AG08396 (cell line): ENCODE data around the gene TRMT2A.

Source experiments
- DNase-seq: peaks from one replicate; pipeline ENCODE4 v3.0.0; 2012; ENCODE audit warnings: low spot score, mixed read lengths

The TRMT2A gene

DNA sequence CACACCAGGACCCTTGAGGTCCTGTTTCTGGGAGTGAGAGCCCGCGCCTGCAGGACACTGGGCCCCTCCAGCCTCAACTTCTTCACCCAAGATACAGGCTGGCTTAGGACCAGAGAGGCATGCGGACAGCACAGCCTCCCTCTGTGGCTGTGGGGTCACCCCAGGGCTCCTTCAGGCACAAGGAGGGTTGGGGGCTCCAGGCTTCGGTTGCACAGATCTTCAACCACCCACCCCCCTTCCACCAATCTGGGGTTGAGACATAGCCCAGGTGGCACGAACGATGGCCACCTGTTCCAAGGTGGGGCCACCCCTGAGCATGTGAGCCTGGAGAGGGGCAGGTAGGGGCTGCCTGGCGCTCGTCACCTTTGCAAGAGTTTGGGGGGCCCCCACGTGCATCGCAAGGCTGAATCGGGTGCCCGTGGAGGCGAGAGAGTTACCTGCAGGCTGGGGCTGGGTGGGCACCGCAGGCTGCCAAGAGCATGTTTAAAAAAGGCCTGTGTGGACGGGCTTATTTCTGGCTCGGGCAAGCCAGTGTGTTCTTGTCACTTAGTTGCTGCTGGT lies 15.7 kb upstream of the TRMT2A start:
- DNase-seq: no peak

DNA sequence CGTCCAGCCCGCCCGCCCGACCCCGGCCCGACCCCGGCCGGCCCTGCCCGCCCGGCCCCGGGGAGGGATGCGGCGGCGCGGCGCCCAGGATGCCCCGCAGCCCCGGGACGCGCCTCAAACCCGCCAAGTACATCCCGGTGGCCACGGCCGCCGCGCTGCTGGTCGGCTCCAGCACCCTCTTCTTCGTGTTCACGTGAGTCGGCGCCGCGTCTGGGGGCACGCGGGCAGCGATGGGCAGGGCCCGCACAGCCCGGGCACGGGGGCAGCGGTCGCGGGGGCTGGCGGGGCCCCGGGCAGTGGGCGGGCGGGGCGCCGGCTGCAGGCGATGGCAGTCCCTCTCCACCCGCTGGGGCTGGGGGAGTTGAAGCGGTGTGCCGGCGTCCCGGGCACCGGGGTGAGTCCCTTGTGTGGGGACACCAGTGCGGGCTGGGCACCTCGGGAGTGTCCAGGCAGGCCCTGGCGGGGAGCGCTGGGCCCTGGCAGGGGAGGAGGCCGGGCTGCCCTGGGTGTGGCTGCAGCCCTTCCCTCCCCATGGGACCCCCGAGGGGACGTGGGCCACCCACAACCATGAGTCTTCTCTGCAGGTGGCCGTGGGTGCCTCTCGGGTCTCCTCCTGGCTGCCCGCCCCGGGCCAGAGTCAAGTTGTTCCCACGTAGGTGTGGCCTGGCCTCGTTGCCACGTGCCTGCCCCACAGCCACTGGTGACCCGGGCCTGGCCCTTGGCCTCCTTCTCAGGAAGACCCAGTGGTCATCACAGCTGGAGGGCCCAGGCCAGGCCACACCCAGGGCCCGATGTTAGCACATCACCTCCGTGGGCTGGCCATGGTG lies 15.0 kb upstream of the TRMT2A start:
- DNase-seq: peak; percentile 53

DNA sequence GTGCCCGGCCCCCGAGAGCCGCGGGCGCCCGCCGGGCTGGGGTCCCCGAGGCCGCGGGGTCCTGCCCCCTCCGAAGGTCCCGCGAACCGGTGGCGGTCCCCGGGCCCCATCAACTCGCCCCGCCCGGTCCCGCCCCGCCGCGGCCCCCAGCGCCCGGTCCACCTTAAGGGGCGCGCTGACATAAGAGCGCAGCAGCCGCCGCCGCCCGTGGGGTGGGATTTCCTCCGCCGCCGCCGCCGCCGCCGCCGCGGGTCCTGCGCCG lies 14.5 kb upstream of the TRMT2A start, which contains the start of gene ZDHHC8:
Gene ZDHHC8, plus strand, starts transcription at position 208 of the 262 bp plus-strand sequence. CDS start 144 bp downstream, outside the sequence.
- peak; percentile 70 for DNase-seq

DNA sequence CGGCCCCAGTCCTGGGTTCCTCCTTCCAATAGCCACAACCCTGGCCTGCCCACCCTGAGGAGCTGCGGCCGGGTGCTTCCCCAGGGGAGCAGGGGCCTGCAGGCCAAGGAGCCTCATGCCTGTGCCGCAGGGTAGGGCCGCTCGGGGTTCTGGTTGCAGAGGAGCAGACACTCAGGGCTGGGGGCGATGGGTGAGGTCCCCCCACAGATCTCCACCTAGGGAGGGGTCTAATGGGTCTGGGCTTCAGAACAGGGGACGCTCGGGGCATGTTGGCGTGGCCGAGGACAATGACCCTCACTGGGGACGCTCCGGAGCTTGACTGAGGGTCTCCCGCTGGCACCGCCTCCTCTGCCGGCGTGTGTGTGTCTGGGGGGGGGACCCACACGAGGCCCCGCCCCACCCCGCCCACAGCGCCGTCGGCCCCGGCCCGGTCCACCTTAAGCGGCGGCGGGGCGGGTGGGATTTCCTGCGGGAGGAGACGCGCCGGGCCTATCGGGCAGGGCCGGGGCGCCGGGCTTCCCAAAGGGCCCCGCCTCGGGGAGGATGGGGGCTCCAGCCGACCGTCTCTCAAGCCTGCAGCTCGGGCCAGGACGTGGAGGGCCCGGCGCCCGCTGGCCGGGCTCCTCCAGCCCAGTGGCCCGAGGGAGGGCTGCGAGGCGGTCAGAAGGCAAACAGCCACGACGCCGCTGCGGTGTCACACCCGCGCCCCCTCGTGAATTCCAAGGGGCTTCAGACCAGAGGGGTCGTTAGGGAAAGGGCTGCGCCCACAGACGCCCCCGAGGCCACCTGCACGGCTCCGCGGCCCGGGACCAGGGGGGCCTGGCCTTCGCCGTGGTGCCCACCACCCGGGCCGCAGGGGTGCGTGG lies 13.9 kb upstream of the TRMT2A start:
- peak; percentile 90 for DNase-seq

DNA sequence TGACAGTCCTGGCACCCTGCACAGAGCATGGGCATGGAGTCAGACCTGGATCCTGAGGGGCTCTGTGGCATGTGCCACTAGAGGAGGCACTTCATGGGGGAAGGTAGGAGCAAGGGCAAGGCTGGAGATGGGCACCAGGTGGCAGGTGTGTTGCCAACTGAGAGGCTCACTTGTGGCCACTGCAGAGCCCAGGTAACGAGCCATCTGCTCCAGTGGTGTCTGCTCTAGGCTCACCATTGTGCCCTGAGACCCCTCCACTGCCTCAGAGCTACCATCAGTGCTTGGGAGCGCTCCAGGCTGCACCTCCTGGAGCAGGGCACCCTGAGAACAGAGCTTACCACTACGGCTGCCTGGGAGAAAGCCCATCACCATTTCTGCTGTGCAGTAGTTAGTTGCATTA lies 13.3 kb upstream of the TRMT2A start:
- DNase-seq: no peak

DNA sequence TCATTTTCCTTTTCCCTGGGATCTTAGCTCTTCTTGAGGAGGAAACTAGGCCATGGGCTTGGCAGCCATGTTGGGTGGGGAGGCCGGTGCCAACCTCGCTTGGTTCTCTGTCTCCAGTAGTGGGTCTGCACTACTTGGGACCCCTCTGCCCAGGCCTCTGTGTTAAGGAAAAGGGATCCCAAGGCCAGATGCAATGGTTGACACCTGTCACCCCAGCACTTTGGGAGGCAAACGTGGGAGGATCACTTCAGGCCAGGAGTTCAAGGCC lies 12.7 kb upstream of the TRMT2A start:
- no peak for DNase-seq

DNA sequence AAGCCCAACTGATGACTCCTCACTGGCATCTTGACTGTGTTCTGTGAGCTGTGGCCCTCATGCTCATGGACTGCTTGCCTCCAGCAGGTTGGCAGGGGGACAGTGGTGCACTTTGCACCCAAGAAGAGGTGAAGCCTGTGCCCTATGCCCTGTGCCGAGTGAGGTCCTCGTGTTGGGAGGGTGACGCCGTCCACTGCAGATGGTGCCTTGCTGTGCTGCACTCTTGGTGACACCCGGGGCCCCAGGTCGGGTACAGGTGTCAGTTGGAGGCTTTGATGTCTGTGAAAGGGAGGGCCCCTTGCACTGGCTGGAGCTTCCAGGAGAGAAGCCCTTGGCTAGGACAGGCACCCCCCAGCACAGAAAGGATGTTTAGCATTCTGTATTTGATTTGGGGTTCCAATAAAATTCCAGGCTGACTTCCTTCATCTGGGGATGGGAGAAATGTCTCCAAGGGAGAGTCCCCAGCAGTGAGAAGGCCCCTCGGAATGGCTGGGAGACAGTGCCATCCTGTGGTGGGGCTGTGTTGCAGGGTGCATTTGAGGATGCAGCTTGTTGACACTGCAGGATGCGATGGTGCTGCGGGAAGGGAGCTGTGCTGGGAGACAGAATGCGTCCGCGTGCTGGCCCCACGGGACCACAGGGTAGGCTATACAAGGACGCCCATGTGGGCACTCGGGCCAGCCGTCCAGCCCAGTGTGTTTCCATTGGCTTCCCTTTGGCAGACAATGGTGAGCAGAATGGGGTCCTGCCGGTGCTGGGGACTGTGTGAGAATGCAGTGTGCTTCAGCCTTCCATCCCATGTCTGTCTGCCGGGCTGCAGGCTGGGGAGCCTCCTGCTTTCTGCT lies 12.1 kb upstream of the TRMT2A start:
- peak; percentile 62 for DNase-seq

DNA sequence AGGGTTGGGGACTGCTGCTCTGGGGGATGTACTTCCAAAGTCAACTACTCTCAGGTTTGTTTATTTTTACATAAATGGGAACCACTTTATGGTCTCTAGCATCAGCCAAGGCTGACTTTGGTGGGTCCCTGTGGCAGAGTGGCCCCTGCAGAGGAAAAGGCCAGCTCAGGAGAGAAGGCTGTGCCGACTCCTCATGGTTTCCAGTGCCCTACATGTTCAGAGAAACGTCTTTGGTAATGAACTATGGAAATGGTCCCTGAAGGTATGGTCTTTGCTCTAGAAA lies 11.5 kb upstream of the TRMT2A start:
- DNase-seq: no peak

DNA sequence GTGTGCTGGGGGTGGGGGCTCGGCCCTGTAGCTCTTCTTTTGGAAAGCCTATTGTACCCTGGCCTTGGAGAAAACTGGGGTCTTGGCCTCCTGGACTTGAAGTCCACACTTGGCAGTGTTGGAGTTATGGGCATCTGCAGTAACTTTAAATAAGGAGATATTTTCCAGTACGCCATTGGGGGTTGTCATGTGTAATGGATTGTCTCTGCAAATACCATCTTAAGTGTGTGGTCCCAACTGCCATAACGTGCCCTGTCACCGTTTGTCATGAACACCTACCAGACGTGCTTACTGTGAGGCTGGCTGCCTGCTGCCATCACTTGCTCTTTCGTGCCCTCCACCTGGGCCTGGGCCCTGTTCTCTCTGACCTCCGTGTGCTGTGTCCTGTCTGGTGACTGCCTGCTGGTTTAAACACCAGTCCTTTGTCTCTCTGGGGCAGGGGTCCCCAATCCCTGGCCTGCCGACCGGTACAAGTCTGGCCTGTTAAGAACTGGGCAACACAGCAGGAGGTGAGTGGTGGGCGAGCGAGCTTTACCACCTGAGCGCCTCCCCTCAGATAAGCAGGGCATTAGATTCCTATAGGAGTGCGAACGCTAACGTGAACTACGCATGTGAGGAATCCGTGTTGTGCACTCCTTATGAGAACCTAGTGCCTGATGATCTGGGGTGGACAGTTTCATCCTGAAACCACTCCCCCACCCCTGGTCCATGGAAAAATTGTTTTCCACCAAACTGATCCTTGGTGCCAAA lies 11.0 kb upstream of the TRMT2A start:
- no peak for DNase-seq

DNA sequence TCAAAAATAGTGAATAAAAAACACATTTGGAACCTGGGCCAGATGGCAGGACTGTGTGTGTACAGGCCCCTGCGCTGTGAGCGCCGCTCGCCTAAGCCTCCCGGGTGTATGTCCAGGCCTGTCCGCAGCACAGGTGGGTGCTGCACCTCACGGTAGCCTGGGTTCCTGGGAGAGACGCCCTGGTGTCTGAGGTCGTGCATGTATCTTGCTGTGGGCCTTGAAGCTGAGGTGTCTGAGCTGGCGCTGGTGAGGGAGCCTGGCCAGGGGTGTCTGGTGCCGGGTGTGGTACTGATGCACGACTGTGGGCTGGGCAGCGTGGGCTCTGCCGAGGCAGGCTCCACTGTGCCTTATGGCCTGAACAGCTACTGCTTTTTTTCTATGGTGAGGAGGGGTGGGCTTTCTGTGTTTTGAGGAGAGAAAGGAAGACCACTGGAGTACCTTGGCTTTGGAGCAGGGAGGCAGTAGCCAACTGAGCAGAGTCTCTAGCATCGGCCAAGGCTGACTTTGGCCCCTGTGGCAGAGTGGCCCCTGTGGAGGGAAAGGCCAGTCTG lies 10.4 kb upstream of the TRMT2A start:
- DNase-seq: no peak

DNA sequence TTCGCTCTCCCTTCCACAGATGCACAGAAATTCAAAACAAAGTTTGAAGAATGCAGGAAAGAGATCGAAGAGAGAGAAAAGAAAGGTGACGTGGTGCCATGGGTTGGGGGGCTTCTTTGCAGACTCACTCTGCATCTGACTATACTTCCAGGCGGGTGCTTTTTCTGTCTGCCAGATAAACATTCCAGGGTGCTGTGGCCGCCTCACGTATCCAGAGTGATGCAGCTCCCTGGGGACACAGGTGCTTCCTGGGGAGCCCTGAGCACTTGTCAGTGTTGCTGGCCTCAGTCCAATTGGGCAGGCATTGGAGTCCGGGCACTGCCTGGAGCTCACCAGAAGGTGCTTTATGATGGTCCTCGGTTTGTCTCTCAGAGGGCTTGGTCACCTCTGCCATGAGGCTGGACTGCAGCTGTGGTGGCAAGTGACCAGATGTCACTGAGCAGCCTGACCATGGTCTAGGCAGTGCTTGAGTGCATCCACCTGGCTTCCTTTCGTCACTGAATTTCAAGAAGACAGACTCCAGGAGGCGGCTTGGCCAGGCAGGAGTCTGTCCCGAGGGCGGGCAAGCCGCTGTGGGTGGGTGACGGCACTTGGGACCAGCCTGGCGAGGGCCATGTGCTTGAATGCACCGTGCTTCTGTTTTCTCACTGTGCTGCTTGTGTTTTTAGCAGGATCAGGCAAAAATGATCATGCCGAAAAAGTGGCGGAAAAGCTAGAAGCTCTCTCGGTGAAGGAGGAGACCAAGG lies 9.4 kb upstream of the TRMT2A start:
- no peak for DNase-seq

DNA sequence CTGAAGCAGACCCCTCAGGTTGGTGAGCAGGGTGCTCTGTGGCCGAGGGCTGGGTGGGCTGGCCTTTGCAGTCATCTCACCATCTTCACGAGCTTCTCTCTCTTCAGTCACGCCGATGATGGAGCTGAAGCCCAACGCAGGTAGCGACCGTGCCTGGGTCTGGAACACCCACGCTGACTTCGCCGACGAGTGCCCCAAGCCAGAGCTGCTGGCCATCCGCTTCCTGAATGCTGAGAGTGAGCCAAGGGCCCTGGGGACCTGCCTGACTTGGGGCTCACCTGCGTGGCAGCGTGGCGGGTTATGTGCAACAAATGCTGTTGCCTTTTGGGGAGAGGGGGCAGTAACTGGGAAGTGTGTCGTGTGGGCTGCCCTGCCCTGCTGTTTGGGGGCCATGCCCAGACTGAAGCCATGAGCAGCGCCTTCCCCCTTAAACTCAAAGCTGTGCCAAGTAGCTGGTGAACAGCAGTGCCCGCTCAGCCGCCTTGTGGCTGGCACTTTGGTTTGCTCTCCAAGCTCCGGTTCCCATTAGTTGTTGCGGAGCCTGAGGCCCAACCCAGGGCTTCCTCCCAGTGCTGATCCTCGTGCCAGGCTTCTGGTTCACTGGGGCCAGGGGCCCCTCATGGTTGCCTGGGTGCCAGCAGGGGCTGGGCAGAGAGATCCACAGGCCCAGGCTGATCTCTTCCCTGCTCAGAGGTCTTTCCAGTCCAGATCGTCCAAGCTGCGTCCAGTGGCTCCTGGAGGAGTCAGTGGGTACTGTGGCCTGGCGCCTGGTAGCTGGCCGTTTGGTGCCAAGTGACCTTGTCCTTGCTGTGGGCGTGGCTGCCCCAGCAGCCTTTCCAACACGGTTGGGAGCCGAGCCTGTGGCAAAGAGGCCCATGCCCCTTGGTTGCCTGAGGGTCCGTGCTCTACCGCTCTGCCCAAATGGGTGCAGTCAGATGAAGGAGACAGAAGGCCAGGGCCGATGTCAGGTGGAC lies 8.5 kb upstream of the TRMT2A start:
- no peak for DNase-seq

DNA sequence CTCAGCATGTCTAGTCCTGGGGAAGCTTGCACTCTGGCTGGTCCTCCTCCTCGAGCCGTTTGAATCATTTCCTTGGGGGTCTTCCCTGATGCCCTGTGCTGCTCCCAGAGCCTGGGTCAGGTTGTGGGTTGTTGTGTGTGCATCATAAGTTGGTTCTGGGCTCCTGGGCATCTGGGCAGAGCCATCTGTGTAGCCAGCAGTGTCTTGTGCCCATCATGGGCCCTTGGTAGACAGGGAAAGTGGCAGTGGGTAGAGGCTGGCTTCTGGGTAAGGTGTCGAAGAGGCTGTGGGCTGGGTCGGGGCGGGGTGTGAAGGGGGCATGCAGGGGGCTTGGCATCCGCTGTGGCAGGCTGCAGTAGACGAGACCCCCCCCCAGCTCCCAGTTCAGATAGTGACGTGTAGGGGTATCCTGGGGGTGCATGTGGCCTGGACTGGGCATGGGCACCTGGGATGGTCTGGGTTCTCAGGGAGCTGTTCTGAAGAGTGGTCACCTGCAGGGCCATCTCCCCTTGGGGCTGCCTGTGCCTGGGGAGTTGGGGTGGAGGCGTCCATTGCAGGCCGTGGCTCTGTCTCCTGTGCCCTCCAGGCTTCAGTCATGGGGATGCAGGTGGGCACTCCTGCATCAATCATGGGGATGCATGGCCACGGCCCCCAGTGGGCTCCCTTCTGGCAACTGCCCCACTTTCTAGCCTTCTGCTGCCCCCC lies 7.2 kb upstream of the TRMT2A start:
- DNase-seq: no peak

DNA sequence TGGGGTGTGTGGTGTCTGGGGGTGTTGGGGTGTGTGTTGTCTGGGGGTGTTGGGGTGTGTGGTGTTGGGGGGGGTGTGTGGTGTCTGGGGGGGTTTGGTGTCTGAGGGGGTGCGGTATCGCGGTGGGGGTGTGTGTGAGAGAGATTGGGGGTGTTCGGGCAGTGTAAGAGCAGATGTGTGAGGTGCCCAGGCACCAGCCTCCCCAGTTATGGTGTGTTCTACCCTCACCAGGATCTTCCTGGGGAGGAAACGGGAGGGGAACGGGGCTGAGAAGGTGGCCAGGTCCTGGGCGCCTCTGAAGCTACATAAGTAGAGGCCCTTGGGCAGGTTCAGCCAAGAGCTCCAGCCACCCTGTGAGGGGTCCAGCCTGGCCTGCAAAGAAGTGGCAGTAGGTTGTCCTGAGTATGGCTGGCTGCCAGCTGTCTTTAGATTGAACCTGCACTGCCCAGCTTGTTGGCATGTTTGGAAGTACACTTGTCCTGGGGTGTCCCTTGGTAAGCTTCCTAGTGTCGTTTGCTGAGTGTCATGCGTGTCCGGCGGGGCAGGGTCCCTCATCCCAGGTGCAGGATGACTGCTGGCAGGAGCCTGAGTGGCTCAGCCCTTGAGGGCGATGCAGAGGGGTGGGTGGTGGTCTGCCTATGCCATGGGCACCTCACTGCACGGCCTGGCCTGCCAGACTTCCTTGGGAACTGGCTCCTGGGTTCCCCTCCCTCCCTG lies 6.5 kb upstream of the TRMT2A start:
- no peak for DNase-seq

DNA sequence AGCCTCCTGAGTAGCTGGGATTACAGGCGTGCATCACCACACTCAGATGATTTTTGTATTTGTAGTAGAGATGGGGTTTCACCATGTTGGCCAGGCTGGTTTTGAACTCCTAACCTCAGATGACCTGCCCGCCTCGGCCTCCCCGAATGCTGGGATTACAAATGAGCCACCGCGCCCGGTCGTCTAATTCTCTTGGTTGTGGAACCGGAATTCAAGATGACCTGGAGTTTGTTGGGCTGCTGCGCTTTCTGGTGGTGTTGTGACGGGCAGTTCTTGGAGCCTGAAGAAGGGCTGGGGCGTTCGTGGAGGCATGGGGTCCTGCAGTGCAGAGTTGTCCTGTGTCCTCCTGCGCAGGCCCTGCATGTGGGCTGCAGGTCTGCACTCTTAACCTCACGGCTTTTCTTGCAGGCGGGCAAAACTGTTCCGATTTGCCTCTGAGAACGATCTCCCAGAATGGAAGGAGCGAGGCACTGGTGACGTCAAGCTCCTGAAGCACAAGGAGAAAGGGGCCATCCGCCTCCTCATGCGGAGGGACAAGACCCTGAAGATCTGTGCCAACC lies 4.9 kb upstream of the TRMT2A start:
- no peak for DNase-seq

DNA sequence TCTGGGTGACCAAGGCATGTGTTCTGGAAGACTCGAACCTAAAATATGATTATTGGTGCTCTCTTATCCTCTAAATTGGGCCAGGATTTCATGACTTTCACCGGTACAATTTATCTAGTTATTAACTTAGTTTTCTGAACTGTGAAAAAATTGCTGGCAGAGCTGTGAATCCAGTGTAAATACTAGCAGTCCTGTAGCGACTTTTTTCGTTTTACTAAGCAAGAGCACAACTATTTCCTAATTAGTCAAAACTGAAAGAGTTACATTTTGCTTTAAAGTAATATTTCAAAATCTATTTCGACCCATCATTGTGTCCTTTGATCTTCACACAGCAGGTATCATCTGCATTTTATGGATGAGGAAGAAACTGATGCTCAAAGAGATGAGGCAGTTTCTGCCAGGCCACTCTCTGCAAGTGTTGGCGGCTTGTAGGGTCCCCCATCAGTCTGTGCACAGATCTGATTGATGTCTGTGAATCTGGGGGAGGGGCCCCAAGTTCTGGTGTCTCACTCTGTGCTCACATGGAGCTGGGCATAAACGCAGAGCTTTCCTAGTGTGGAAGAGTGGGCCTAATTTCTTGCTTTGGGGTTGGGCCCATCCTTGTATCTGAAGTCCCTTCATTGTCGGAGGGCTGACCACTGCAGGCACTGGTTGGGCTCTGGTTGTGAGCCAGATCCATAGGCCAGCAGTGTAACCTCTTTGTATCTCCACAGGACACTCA lies 1.4 kb upstream of the TRMT2A start:
- no peak for DNase-seq

DNA sequence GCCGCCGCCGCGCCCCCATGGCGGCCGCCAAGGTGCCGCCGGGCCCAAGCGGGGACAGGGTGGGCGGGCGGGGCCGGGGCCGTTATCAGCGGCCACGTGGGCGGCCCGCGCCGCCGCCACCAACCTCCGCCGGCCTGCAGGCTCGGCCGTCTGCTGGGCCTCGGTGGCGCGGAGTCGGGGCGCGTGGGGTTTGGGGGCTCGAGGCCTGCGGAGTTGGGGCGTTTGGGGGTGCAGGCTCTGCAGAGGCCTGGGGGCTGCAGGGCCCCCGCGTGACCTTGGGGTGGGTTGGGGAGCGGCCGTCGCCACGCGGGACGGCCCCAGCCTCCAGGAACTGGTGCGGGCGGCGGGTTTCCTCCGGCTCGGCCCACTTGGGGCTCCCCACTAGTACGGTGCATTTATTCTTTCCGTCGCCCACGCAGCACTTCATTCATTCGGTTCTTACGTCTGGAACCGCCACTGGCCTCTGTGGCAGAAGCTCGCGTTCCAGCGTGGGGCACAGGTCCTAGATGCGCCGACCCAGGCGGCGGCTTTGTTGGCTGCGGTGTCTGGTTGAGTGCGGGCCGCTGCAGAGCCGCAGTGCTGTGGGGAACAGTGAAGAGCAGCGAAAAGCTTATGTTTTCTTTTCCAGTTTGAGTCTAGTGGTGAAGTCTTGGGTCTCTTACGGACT lies 740 bp upstream of the TRMT2A start:
- peak; percentile 55 for DNase-seq
